CD4-positive, alpha-beta memory T cell (primary cell): ENCODE results near the gene RGL4. TPM values are rescaled to one million over a fixed set of nuclear protein-coding genes. Genes with fewer than 3 reads are reported as not detected.
A peak's percentile ranks its signal among the peaks of the same experiment; 100 is the strongest.
"Not testable (repeated sequence)": the region's sequence is repeated elsewhere in the genome, so short reads cannot be mapped to it uniquely, and the experiment has no call there.

ENCODE experiments used
- CTCF ChIA-PET: fragments of 350-600 bp; sonication (Branson Sonifier 250); formaldehyde crosslinking; loops from one replicate; lab custom pipeline; 2021; ENCODE audit warnings: inconsistent platforms; ENCODE audit not compliant: partially characterized antibody; lab: Charles Lee
- POLR2A ChIA-PET: fragments of 350-600 bp; sonication (Branson Sonifier 250); formaldehyde crosslinking; loops from one replicate; lab custom pipeline; 2021; ENCODE audit not compliant: partially characterized antibody; lab: Charles Lee
- DNase-seq, 5 donors: peaks; one replicate each; pipeline versions ENCODE4 v3.0.0 to v3.0.0-alpha.2; 2020 to 2022; ENCODE audit warnings: mixed read lengths in 1 of 5
- H3K27ac ChIP-seq: one replicate; pipeline ENCODE4 v1.7.0; 2013; ENCODE audit warnings: low read depth, low read length
- H3K27me3 ChIP-seq: 2 replicates; pipeline ENCODE4 v1.7.0; 2013; ENCODE audit warnings: mild to moderate bottlenecking, low read length, moderate library complexity; ENCODE audit not compliant: insufficient read depth
- H3K36me3 ChIP-seq: 2 replicates; pipeline ENCODE4 v1.7.0; 2013; ENCODE audit warnings: mild to moderate bottlenecking, low read length, moderate library complexity; ENCODE audit not compliant: insufficient read depth
- H3K4me1 ChIP-seq: 2 replicates; pipeline ENCODE4 v1.7.0; 2013; ENCODE audit warnings: mild to moderate bottlenecking, low read length, moderate library complexity; ENCODE audit not compliant: insufficient read depth
- H3K4me3 ChIP-seq, 2 donors: one replicate each; pipeline ENCODE4 v1.7.0; 2013; ENCODE audit warnings: low read length in 2 of 2, mild to moderate bottlenecking in 1 of 2
- H3K9me3 ChIP-seq, 2 donors: one replicate each; pipeline ENCODE4 v1.7.0; 2013; ENCODE audit warnings: low read length in 2 of 2, control low read depth in 1 of 2; ENCODE audit not compliant: control insufficient read depth in 1 of 2
- H3K27ac Mint-ChIP-seq, 7 donors: one replicate each; pipeline ENCODE4 v1.8.0; 2020 to 2021; ENCODE audit warnings: mixed read lengths in 7 of 7, mild to moderate bottlenecking in 6 of 7, inconsistent platforms in 3 of 7, moderate library complexity in 3 of 7
- H3K27me3 Mint-ChIP-seq, 2 donors: one replicate each; pipeline ENCODE4 v1.8.0; 2020 to 2021; ENCODE audit warnings: mixed read lengths in 2 of 2
- H3K36me3 Mint-ChIP-seq, 2 donors: one replicate each; pipeline ENCODE4 v1.8.0; 2020 to 2021; ENCODE audit warnings: mixed read lengths in 2 of 2, inconsistent platforms in 1 of 2, mild to moderate bottlenecking in 1 of 2
- H3K4me1 Mint-ChIP-seq, 4 donors: one replicate each; pipeline ENCODE4 v1.8.0; 2020 to 2021; ENCODE audit warnings: mixed read lengths in 4 of 4, mild to moderate bottlenecking in 1 of 4
- H3K4me3 Mint-ChIP-seq, 8 donors: one replicate each; pipeline ENCODE4 v1.8.0; 2020 to 2021; ENCODE audit warnings: mixed read lengths in 8 of 8, mild to moderate bottlenecking in 7 of 8, moderate library complexity in 6 of 8, inconsistent platforms in 3 of 8
- H3K9me3 Mint-ChIP-seq, 8 donors: one replicate each; pipeline ENCODE4 v1.8.0; 2020 to 2021; ENCODE audit warnings: mixed read lengths in 8 of 8, mild to moderate bottlenecking in 5 of 8, inconsistent platforms in 3 of 8, moderate library complexity in 1 of 8
- intact Hi-C: fragments of 100-400 bp; cut with micrococcal nuclease; formaldehyde crosslinking; loops from one replicate; pipeline ENCODE4 v1.15.1; 2023
- polyA plus RNA-seq, 2 donors: library from polyadenylated mRNA; unstranded; fragments of 300-500 nt; fragmentation: Illumina TruSeq; gene quantifications; one replicate each; pipeline ENCODE4 v1.2.3, GENCODE V29; 2021
- total RNA-seq, 2 experiments: library from RNA; stranded (reverse); gene quantifications; one replicate each; pipeline ENCODE4 v1.2.3, GENCODE V29; 2021

The RGL4 gene
- total and polyA plus RNA-seq, 4 experiments from 2014 or later, result 7.2 to 64.9 (median 34.1) TPM

- Histone ChIP-seq H3K27ac (no peak overlapping the region), H3K36me3 (peaks cover 10% of the 10 kb centered on the region), H3K27me3 (no peaks in the 10 kb centered on the region), H3K9me3 (no peaks in the 10 kb centered on the region), H3K4me1 (no peaks in the 10 kb centered on the region), H3K4me3 (no peak overlapping the region)
- POLR2A ChIA-PET, result no interaction called here
- H3K9me3 Mint-ChIP-seq, result no peaks in the 10 kb centered on the region
- DNase-seq, result no peak
- intact Hi-C loops, result no loop called here
- peaks cover 0 to 5% (median 2%) of the 10 kb centered on the region in 4 donors for H3K4me1 Mint-ChIP-seq
- CTCF ChIA-PET, result no interaction called here
- H3K27ac Mint-ChIP-seq, result peak overlapping the region in 1 of 7 donors; percentile 80
- H3K4me3 Mint-ChIP-seq, result no peak overlapping the region
- peaks cover 30 to 33% of the 10 kb centered on the region in 2 donors for H3K36me3 Mint-ChIP-seq
- H3K27me3 Mint-ChIP-seq, result no peaks in the 10 kb centered on the region
Measured at GRCh38 chr22:23657727-23658126, 33.1 kb upstream of the RGL4 start.

- Mint-ChIP-seq H3K27ac (peak overlapping the region in 1 of 7 donors; percentile 8), H3K36me3 (peaks cover 38 to 41% of the 10 kb centered on the region in 2 donors)
- H3K4me3 ChIP-seq, H3K4me1 Mint-ChIP-seq, H3K27me3 Mint-ChIP-seq, DNase-seq, intact Hi-C loops, H3K4me1 ChIP-seq, H3K9me3 ChIP-seq, H3K27ac ChIP-seq, H3K27me3 ChIP-seq, POLR2A ChIA-PET, H3K4me3 Mint-ChIP-seq, H3K9me3 Mint-ChIP-seq, H3K36me3 ChIP-seq: not testable (repeated sequence)
- CTCF ChIA-PET, result interaction anchor here (1.4 kb wide), 1 partner anchor 32 kb away, joined by 3 read pairs; no protein-coding TSS in a partner anchor
Measured at GRCh38 chr22:23660381-23660780, 30.4 kb upstream of the RGL4 start.

GRCh38 chr22:23670378-23671295, 20.2 kb upstream of the RGL4 start:
- Mint-ChIP-seq H3K9me3 (no peaks in the 10 kb centered on the region), H3K4me3 (no peak overlapping the region), H3K27ac (no peak overlapping the region), H3K36me3 (peaks cover 10% of the 10 kb centered on the region in 2 donors), H3K27me3 (no peaks in the 10 kb centered on the region), H3K4me1 (peaks cover 0 to 6% (median 1%) of the 10 kb centered on the region in 4 donors)
- Histone ChIP-seq H3K27ac (no peak overlapping the region), H3K4me3 (no peak overlapping the region), H3K4me1 (peaks cover 1% of the 10 kb centered on the region), H3K9me3 (no peaks in the 10 kb centered on the region), H3K36me3 (no peaks in the 10 kb centered on the region), H3K27me3 (no peaks in the 10 kb centered on the region)
- DNase-seq, result no peak
- intact Hi-C loops, result no loop called here
- ChIA-PET CTCF (no interaction called here), POLR2A (no interaction called here)

- H3K4me3 Mint-ChIP-seq, H3K36me3 ChIP-seq, H3K9me3 ChIP-seq, DNase-seq, H3K27ac ChIP-seq, H3K27me3 Mint-ChIP-seq, CTCF ChIA-PET, H3K4me1 Mint-ChIP-seq, H3K9me3 Mint-ChIP-seq, H3K4me1 ChIP-seq, H3K4me3 ChIP-seq, intact Hi-C loops, H3K27me3 ChIP-seq, POLR2A ChIA-PET, H3K27ac Mint-ChIP-seq, H3K36me3 Mint-ChIP-seq: not testable (repeated sequence)
Measured at GRCh38 chr22:23671387-23671786, 19.4 kb upstream of the RGL4 start.

- CTCF ChIA-PET, H3K27ac ChIP-seq, H3K9me3 ChIP-seq, H3K27me3 Mint-ChIP-seq, H3K4me3 Mint-ChIP-seq, H3K4me3 ChIP-seq, intact Hi-C loops, POLR2A ChIA-PET, H3K27me3 ChIP-seq, H3K36me3 ChIP-seq, H3K9me3 Mint-ChIP-seq, DNase-seq, H3K36me3 Mint-ChIP-seq: not testable (repeated sequence)
- peaks cover 10% of the 10 kb centered on the region for H3K4me1 ChIP-seq
- H3K4me1 Mint-ChIP-seq, result peaks cover 4 to 14% (median 7%) of the 10 kb centered on the region in 4 donors
- peak overlapping the region in 3 of 7 donors; percentile 12 to 83 (median 40) for H3K27ac Mint-ChIP-seq
Measured at GRCh38 chr22:23672307-23673049, 18.3 kb upstream of the RGL4 start.

GRCh38 chr22:23673050-23673620, 17.7 kb upstream of the RGL4 start:
- no peak for DNase-seq
- peak overlapping the region in 2 of 7 donors; percentile 72 to 83 for H3K27ac Mint-ChIP-seq
- intact Hi-C loops, result no loop called here

More at GRCh38 chr22:23673050-23673620, 17.7 kb upstream of the RGL4 start:
- Histone ChIP-seq H3K4me1 (peaks cover 10% of the 10 kb centered on the region), H3K4me3 (no peak overlapping the region), H3K27me3 (no peaks in the 10 kb centered on the region), H3K27ac (no peak overlapping the region), H3K36me3 (no peaks in the 10 kb centered on the region), H3K9me3 (no peaks in the 10 kb centered on the region)
- ChIA-PET POLR2A (no interaction called here), CTCF (no interaction called here)
- Mint-ChIP-seq H3K4me3 (no peak overlapping the region), H3K36me3 (peaks cover 6 to 9% of the 10 kb centered on the region in 2 donors), H3K9me3 (no peaks in the 10 kb centered on the region), H3K4me1 (peaks cover 6 to 20% (median 9%) of the 10 kb centered on the region in 4 donors), H3K27me3 (no peaks in the 10 kb centered on the region)
